Fibroblast of lung (primary cell): ENCODE results near the gene SLC16A1. TPM values are rescaled to one million over a fixed set of nuclear protein-coding genes. Genes with fewer than 3 reads are reported as not detected.

Experiments used
- DNase-seq, 2 donors: peaks; one replicate each; pipeline versions ENCODE4 v3.0.0 to v3.0.0-alpha.2; 2010; ENCODE audit warnings: low read depth in 2 of 2
- H2AFZ ChIP-seq: 2 replicates; pipeline ENCODE4 v1.5.1; 2012; ENCODE audit warnings: low read length, control low read depth, inconsistent platforms
- H3K27ac ChIP-seq: 2 replicates; pipeline ENCODE4 v1.5.1; 2011; ENCODE audit warnings: low read length, control low read depth; ENCODE audit not compliant: insufficient read depth
- H3K27me3 ChIP-seq: 2 replicates; pipeline ENCODE4 v1.5.1; 2011; ENCODE audit warnings: mild to moderate bottlenecking, low read length; ENCODE audit not compliant: control insufficient read depth, insufficient read depth
- H3K36me3 ChIP-seq: 2 replicates; pipeline ENCODE4 v1.5.1; 2011; ENCODE audit warnings: low read length; ENCODE audit not compliant: control insufficient read depth, insufficient read depth
- H3K4me1 ChIP-seq: 2 replicates; pipeline ENCODE4 v1.5.1; 2011; ENCODE audit warnings: low read length; ENCODE audit not compliant: control insufficient read depth, insufficient read depth; ENCODE audit errors: extremely low read depth
- H3K4me2 ChIP-seq: 2 replicates; pipeline ENCODE4 v1.5.1; 2011; ENCODE audit warnings: low read length, control low read depth; ENCODE audit not compliant: insufficient read depth; ENCODE audit errors: extremely low read depth
- H3K4me3 ChIP-seq, 4 experiments: fragments of 200-600 bp in 1 of 4; sonication (generic) in 1 of 4; replicated peaks in 1 of 4; 2 replicates each; pipeline ENCODE4 v1.5.1; 2011 to 2016; ENCODE audit warnings: low read length in 4 of 4, low read depth in 3 of 4, mild to moderate bottlenecking in 3 of 4, control low read depth in 2 of 4, inconsistent platforms in 1 of 4, mixed read lengths in 1 of 4; ENCODE audit not compliant: insufficient read depth in 1 of 4; ENCODE audit errors: control extremely low read depth in 1 of 4
- H3K79me2 ChIP-seq: 2 replicates; pipeline ENCODE4 v1.5.1; 2012; ENCODE audit warnings: mild to moderate bottlenecking, low read length, inconsistent platforms; ENCODE audit not compliant: control insufficient read depth, insufficient read depth
- H3K9ac ChIP-seq: 2 replicates; pipeline ENCODE4 v1.5.1; 2011; ENCODE audit warnings: mild to moderate bottlenecking, low read length, control low read depth; ENCODE audit not compliant: insufficient read depth
- H3K9me3 ChIP-seq: 2 replicates; pipeline ENCODE4 v1.5.1; 2012; ENCODE audit warnings: low read depth, low read length; ENCODE audit not compliant: control insufficient read depth, insufficient read depth
- H4K20me1 ChIP-seq: 2 replicates; pipeline ENCODE4 v1.5.1; 2011; ENCODE audit warnings: low read length; ENCODE audit not compliant: control insufficient read depth, insufficient read depth; ENCODE audit errors: extremely low read depth
- EZH2 ChIP-seq: IDR thresholded peaks from 2 replicates; pipeline ENCODE4 v1.5.1; 2012; ENCODE audit warnings: low read length, control low read depth, mild to moderate bottlenecking; ENCODE audit errors: missing control alignments
- polyA plus RNA-seq, 2 donors: library from polyadenylated mRNA; depleted of rRNA in 1 of 2; stranded (reverse) in 1 of 2; unstranded in 1 of 2; fragments of >200 nt; gene quantifications; 2 replicates each; pipeline ENCODE4 v1.2.1, GENCODE V29; 2011 to 2012; ENCODE audit warnings: missing spikeins in 1 of 2
- total RNA-seq: library from RNA; depleted of rRNA; stranded (reverse); fragments of >200 nt; gene quantifications from 2 replicates; pipeline ENCODE4 v1.2.1, GENCODE V29; 2014
- TF ChIP-seq, protein P1 (sequence below), 2 donors: IDR thresholded peaks in 1 of 2; conservative IDR thresholded peaks in 1 of 2; 1 replicate in 1 of 2; 2 replicates in 1 of 2; pipeline ENCODE4 v1.5.1; 2011 to 2012; ENCODE audit warnings: low read length in 2 of 2, control low read depth in 1 of 2, inconsistent platforms in 1 of 2, low read depth in 1 of 2, mild to moderate bottlenecking in 1 of 2

SLC16A1 gene
- total and polyA plus RNA-seq, 2 donors (not counting 1 experiment from before 2014, with no cell fraction given): 51.3 to 59.1 TPM

DNA sequence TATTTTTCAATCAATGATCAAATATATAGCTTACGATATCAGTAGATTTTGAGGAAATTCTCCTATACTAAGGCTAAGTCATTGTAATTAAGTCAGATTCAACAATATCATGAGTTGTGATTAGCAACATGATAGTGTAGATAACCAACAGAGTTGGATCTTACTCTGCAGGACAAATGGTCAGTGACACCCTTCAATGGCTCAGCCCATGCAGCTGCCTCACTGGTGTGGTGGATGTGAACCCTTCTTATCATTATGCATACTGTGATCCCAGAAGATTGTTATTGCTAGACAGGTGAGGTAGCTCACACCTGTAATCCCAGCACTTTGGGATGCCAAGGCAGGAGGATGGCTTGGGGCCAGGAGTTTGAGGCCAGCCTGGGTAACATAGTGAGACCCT lies 5.6 kb downstream of the SLC16A1 start:
- TF ChIP-seq, protein P1, sequence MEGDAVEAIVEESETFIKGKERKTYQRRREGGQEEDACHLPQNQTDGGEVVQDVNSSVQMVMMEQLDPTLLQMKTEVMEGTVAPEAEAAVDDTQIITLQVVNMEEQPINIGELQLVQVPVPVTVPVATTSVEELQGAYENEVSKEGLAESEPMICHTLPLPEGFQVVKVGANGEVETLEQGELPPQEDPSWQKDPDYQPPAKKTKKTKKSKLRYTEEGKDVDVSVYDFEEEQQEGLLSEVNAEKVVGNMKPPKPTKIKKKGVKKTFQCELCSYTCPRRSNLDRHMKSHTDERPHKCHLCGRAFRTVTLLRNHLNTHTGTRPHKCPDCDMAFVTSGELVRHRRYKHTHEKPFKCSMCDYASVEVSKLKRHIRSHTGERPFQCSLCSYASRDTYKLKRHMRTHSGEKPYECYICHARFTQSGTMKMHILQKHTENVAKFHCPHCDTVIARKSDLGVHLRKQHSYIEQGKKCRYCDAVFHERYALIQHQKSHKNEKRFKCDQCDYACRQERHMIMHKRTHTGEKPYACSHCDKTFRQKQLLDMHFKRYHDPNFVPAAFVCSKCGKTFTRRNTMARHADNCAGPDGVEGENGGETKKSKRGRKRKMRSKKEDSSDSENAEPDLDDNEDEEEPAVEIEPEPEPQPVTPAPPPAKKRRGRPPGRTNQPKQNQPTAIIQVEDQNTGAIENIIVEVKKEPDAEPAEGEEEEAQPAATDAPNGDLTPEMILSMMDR (conservative IDR thresholded peaks at IDR 0.05 in 1 of 2, IDR thresholded peaks at IDR 0.05 in 1 of 2; ENCODE audit: low read depth in 1 of 2, low read length in 2 of 2): no peak
- TF ChIP-seq EZH2: no peak
- Histone ChIP-seq H3K4me3 (no peak overlapping the region), H2AFZ (no peak overlapping the region), H3K4me2 (no peak overlapping the region), H4K20me1 (no peaks in the 10 kb centered on the region), H3K79me2 (peaks cover 52% of the 10 kb centered on the region), H3K36me3 (no peaks in the 10 kb centered on the region), H3K27ac (no peak overlapping the region), H3K9me3 (no peaks in the 10 kb centered on the region), H3K9ac (no peak overlapping the region), H3K27me3 (no peaks in the 10 kb centered on the region), H3K4me1 (peaks cover 2% of the 10 kb centered on the region)
- no peak for DNase-seq

DNA sequence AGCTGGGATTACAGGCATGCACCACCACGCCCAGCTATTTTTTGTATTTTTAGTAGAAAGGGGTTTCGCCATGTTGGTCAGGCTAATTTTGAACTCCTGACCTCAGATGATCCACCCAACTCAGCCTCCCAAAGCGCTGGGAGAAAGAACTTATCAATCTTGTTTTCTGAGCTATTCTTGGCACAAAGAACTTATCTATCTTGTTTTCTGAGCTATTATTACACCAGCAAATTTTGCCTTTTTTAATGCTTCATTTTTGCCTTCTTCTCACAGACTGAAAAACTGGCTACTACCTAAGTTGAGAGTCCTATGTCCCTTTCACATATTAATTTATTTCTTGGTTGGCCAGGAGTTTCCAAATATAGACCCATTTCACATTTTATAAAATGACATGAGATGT lies 9.3 kb downstream of the SLC16A1 start:
- Histone ChIP-seq H3K4me3 (no peak overlapping the region), H3K79me2 (peaks cover 23% of the 10 kb centered on the region), H2AFZ (no peak overlapping the region), H3K9me3 (no peaks in the 10 kb centered on the region), H3K4me2 (no peak overlapping the region), H3K27ac (no peak overlapping the region), H4K20me1 (no peaks in the 10 kb centered on the region), H3K4me1 (no peaks in the 10 kb centered on the region), H3K9ac (no peak overlapping the region), H3K36me3 (no peaks in the 10 kb centered on the region), H3K27me3 (no peaks in the 10 kb centered on the region)
- no peak for TF ChIP-seq EZH2
- TF ChIP-seq, protein P1 (conservative IDR thresholded peaks at IDR 0.05 in 1 of 2, IDR thresholded peaks at IDR 0.05 in 1 of 2; ENCODE audit: low read depth in 1 of 2, low read length in 2 of 2): no peak
- no peak for DNase-seq

DNA sequence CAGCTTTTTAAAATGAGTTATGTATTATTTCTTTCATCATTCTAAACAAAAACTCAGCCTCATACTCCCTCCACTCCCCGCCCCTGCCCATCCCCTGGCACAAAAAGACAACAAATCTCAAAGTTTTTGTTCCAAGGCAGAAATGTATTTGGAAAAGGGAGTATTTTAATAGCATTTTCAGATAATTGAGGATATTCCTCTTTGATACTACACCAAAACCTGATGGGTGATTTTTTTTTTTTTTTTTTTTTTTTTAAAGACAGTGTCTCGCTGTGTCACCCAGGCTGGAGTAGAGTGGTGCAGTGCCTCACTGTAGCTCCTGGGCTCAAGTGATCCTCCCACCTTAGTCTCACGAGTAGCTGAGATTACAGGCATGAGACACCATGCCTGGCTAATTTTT lies 16.2 kb downstream of the SLC16A1 start:
- no peak overlapping the region for H3K4me3 ChIP-seq
- peaks cover 2% of the 10 kb centered on the region for H3K4me1 ChIP-seq
- H3K9ac ChIP-seq: no peak overlapping the region
- H3K27ac ChIP-seq: no peak overlapping the region
- H2AFZ ChIP-seq: no peak overlapping the region
- H3K36me3 ChIP-seq: no peaks in the 10 kb centered on the region
- no peak for DNase-seq
- no peaks in the 10 kb centered on the region for H4K20me1 ChIP-seq
- no peaks in the 10 kb centered on the region for H3K27me3 ChIP-seq
- no peak for TF ChIP-seq EZH2
- TF ChIP-seq, protein P1 (conservative IDR thresholded peaks at IDR 0.05 in 1 of 2, IDR thresholded peaks at IDR 0.05 in 1 of 2; ENCODE audit: low read depth in 1 of 2, low read length in 2 of 2): no peak
- no peaks in the 10 kb centered on the region for H3K9me3 ChIP-seq
- peaks cover 4% of the 10 kb centered on the region for H3K79me2 ChIP-seq
- no peak overlapping the region for H3K4me2 ChIP-seq
